Liver (tissue), 5 donors: ENCODE results near the gene RASAL1. TPM values are rescaled to one million over a fixed set of nuclear protein-coding genes. Genes with fewer than 3 reads are reported as not detected.

Experiments
- polyA plus RNA-seq, 2 donors: library from polyadenylated mRNA; stranded (reverse) in 1 of 2; unstranded in 1 of 2; fragments of 200-250 nt in 1 of 2; fragments of >200 nt in 1 of 2; fragmentation: Nextera tagmentation in 1 of 2; extraction: Ambion mirVana in 1 of 2; gene quantifications; one replicate each; pipeline versions ENCODE4 v1.2.1 to v1.2.3, GENCODE V29; 2013 to 2015
- small RNA-seq: library from RNA; depleted of rRNA; stranded (forward); fragments of <200 nt; gene quantifications from one replicate; pipeline ENCODE3, GENCODE V24; 2014
- total RNA-seq, 2 donors: library from RNA; depleted of rRNA; stranded (reverse); fragments of >200 nt; gene quantifications; one replicate each; pipeline ENCODE4 v1.2.3, GENCODE V29; 2014
- donor health status: healthy.
- donor health status: healthy.
- donor health status: healthy.

RASAL1 gene
- total and polyA plus RNA-seq, 4 donors, result 0.20 to 0.33 (median 0.26) TPM

Small RNAs within 50 kb of the gene (small RNA-seq; reads per million reads assigned to genes)
- gene MIR7106 (not detected), gene RF00019 (not detected)

Other genes starting within 250 kb of the RASAL1 start
- gene OAS1, start 228.8 kb downstream of the RASAL1 start, total RNA-seq, result 10 to 100 TPM; 20.5 to 22.0 TPM
- 10 to 100 TPM; 24.9 to 26.0 TPM for gene OAS1, start 228.8 kb downstream of the RASAL1 start, polyA plus RNA-seq
- gene OAS3, start 197.3 kb downstream of the RASAL1 start, total RNA-seq, result 1 to 10 TPM; 4.5 to 9.5 TPM
- 1 to 10 TPM; 3.8 to 6.3 TPM for gene OAS3, start 197.3 kb downstream of the RASAL1 start, polyA plus RNA-seq
- 1 to 10 TPM; 4.9 to 8.8 TPM for gene OAS2, start 157.2 kb downstream of the RASAL1 start, total RNA-seq
- 1 to 10 TPM; 3.3 to 9.4 TPM for gene OAS2, start 157.2 kb downstream of the RASAL1 start, polyA plus RNA-seq
- 10 to 100 TPM in 1 of 2 donors, 1 to 10 TPM in 1; 2.1 to 16.6 TPM for gene DTX1, start 79.0 kb downstream of the RASAL1 start, total RNA-seq
- gene DTX1, start 79.0 kb downstream of the RASAL1 start, polyA plus RNA-seq, result 10 to 100 TPM in 1 of 2 donors, 1 to 10 TPM in 1; 3.5 to 33.2 TPM
- gene CFAP73, start 14.0 kb upstream of the RASAL1 start, total RNA-seq, result under 1 TPM in 1 of 2 donors, not detected in 1; 0.19 TPM
- under 1 TPM in 1 of 2 donors, not detected in 1; 0.18 TPM for gene CFAP73, start 14.0 kb upstream of the RASAL1 start, polyA plus RNA-seq
- gene DDX54, start 49.7 kb upstream of the RASAL1 start, total RNA-seq, result 10 to 100 TPM; 20.2 to 20.5 TPM
- gene DDX54, start 49.7 kb upstream of the RASAL1 start, polyA plus RNA-seq, result 10 to 100 TPM; 22.8 to 28.4 TPM
- gene RITA1, start 50.0 kb upstream of the RASAL1 start, total RNA-seq, result 10 to 100 TPM; 10.6 to 13.8 TPM
- gene RITA1, start 50.0 kb upstream of the RASAL1 start, polyA plus RNA-seq, result 10 to 100 TPM; 16.0 to 18.1 TPM
- 10 to 100 TPM; 11.1 to 19.2 TPM for gene TPCN1, start 85.7 kb upstream of the RASAL1 start, total RNA-seq
- gene TPCN1, start 85.7 kb upstream of the RASAL1 start, polyA plus RNA-seq, result 10 to 100 TPM in 1 of 2 donors, 1 to 10 TPM in 1; 8.6 to 16.4 TPM
- gene SLC8B1, start 199.3 kb upstream of the RASAL1 start, total RNA-seq, result 10 to 100 TPM; 13.7 to 23.8 TPM
- gene SLC8B1, start 199.3 kb upstream of the RASAL1 start, polyA plus RNA-seq, result 10 to 100 TPM in 1 of 2 donors, 1 to 10 TPM in 1; 9.9 to 14.7 TPM
- gene PLBD2, start 222.8 kb upstream of the RASAL1 start, total RNA-seq, result 10 to 100 TPM; 21.5 to 31.2 TPM
- gene PLBD2, start 222.8 kb upstream of the RASAL1 start, polyA plus RNA-seq, result 10 to 100 TPM; 12.1 to 17.7 TPM